Activated CD4-positive, alpha-beta memory T cell treated with anti-CD3 and anti-CD28 coated beads for 36 hours (primary cell): ENCODE results near the gene COL6A2. TPM values are rescaled to one million over a fixed set of nuclear protein-coding genes. Genes with fewer than 3 reads are reported as not detected.

Experiments
- CTCF ChIA-PET: fragments of 350-600 bp; sonication (Branson Sonifier 250); formaldehyde crosslinking; loops from one replicate; lab custom pipeline; 2021; ENCODE audit warnings: antibody characterized with exemption, inconsistent platforms; lab: Charles Lee
- POLR2A ChIA-PET: fragments of 350-600 bp; sonication (Branson Sonifier 250); formaldehyde crosslinking; loops from one replicate; lab custom pipeline; 2021; ENCODE audit warnings: antibody characterized with exemption; lab: Charles Lee
- DNase-seq: peaks from one replicate; pipeline ENCODE4 v3.0.0-alpha.2; 2020
- H3K27ac Mint-ChIP-seq: one replicate; pipeline ENCODE4 v1.8.0; 2021; ENCODE audit warnings: mixed read lengths
- H3K27me3 Mint-ChIP-seq: one replicate; pipeline ENCODE4 v1.8.0; 2021; ENCODE audit warnings: mixed read lengths
- H3K36me3 Mint-ChIP-seq: one replicate; pipeline ENCODE4 v1.8.0; 2021; ENCODE audit warnings: mixed read lengths
- H3K4me1 Mint-ChIP-seq: one replicate; pipeline ENCODE4 v1.8.0; 2021; ENCODE audit warnings: low read depth, mixed read lengths
- H3K4me3 Mint-ChIP-seq: one replicate; pipeline ENCODE4 v1.8.0; 2021; ENCODE audit warnings: mild to moderate bottlenecking, mixed read lengths
- H3K9me3 Mint-ChIP-seq: one replicate; pipeline ENCODE4 v1.8.0; 2021; ENCODE audit warnings: mixed read lengths
- intact Hi-C: fragments of 100-400 bp; cut with micrococcal nuclease; formaldehyde crosslinking; loops from one replicate; pipeline ENCODE4 v1.15.1; 2023
- total RNA-seq, 2 experiments: library from RNA; stranded (reverse); gene quantifications; one replicate each; pipeline ENCODE4 v1.2.3, GENCODE V29; 2021

Gene COL6A2
- total RNA-seq, 2 experiments from 2014 or later, result 4.3 to 4.8 TPM

GRCh38 chr21:46077674-46078101 is 20.2 kb upstream of the COL6A2 start:
- peak; percentile 7 for DNase-seq
- H3K36me3 Mint-ChIP-seq, result no peaks in the 10 kb centered on the region
- CTCF ChIA-PET, result no interaction called here
- H3K27me3 Mint-ChIP-seq, result no peaks in the 10 kb centered on the region
- intact Hi-C loops, result no loop called here
- H3K9me3 Mint-ChIP-seq, result no peaks in the 10 kb centered on the region
- POLR2A ChIA-PET, result no interaction called here
- H3K27ac Mint-ChIP-seq, result no peak overlapping the region
- no peak overlapping the region for H3K4me3 Mint-ChIP-seq
- no peaks in the 10 kb centered on the region for H3K4me1 Mint-ChIP-seq

- ChIA-PET POLR2A (no interaction called here), CTCF (no interaction called here)
- DNase-seq, result peak; percentile 3
- intact Hi-C loops, result no loop called here
- no peaks in the 10 kb centered on the region for H3K27me3 Mint-ChIP-seq
- no peaks in the 10 kb centered on the region for H3K4me1 Mint-ChIP-seq
- no peak overlapping the region for H3K4me3 Mint-ChIP-seq
- no peak overlapping the region for H3K27ac Mint-ChIP-seq
- H3K36me3 Mint-ChIP-seq, result no peaks in the 10 kb centered on the region
- H3K9me3 Mint-ChIP-seq, result no peaks in the 10 kb centered on the region
Observed at GRCh38 chr21:46078322-46078977, 19.5 kb upstream of the COL6A2 start.

GRCh38 chr21:46078978-46079351 is 18.9 kb upstream of the COL6A2 start:
- no peaks in the 10 kb centered on the region for H3K4me1 Mint-ChIP-seq
- ChIA-PET POLR2A (no interaction called here), CTCF (no interaction called here)
- H3K27ac Mint-ChIP-seq, result no peak overlapping the region
- no peaks in the 10 kb centered on the region for H3K27me3 Mint-ChIP-seq
- no peak overlapping the region for H3K4me3 Mint-ChIP-seq
- DNase-seq, result peak; percentile 6
- intact Hi-C loops, result no loop called here
- no peaks in the 10 kb centered on the region for H3K36me3 Mint-ChIP-seq
- no peaks in the 10 kb centered on the region for H3K9me3 Mint-ChIP-seq

- Mint-ChIP-seq H3K4me3 (no peak overlapping the region), H3K27me3 (no peaks in the 10 kb centered on the region), H3K36me3 (no peaks in the 10 kb centered on the region), H3K27ac (no peak overlapping the region), H3K4me1 (no peaks in the 10 kb centered on the region), H3K9me3 (no peaks in the 10 kb centered on the region)
- intact Hi-C loops, result no loop called here
- CTCF ChIA-PET, result no interaction called here
- POLR2A ChIA-PET, result no interaction called here
- peak; percentile 6 for DNase-seq
Observed at GRCh38 chr21:46079352-46080170, 18.4 kb upstream of the COL6A2 start.

- Mint-ChIP-seq H3K9me3 (no peaks in the 10 kb centered on the region), H3K27ac (no peak overlapping the region), H3K4me3 (no peak overlapping the region), H3K36me3 (no peaks in the 10 kb centered on the region), H3K27me3 (no peaks in the 10 kb centered on the region), H3K4me1 (no peaks in the 10 kb centered on the region)
- ChIA-PET CTCF (no interaction called here), POLR2A (no interaction called here)
- intact Hi-C loops, result no loop called here
- DNase-seq, result peak; percentile 7
Observed at GRCh38 chr21:46080171-46081021, 17.5 kb upstream of the COL6A2 start.

- H3K4me1 Mint-ChIP-seq, result no peaks in the 10 kb centered on the region
- peak; percentile 1 for DNase-seq
- no peaks in the 10 kb centered on the region for H3K36me3 Mint-ChIP-seq
- intact Hi-C loops, result no loop called here
- H3K9me3 Mint-ChIP-seq, result peaks cover 3% of the 10 kb centered on the region
- no peak overlapping the region for H3K27ac Mint-ChIP-seq
- no peak overlapping the region for H3K4me3 Mint-ChIP-seq
- CTCF ChIA-PET, result no interaction called here
- no peaks in the 10 kb centered on the region for H3K27me3 Mint-ChIP-seq
- POLR2A ChIA-PET, result no interaction called here
Observed at GRCh38 chr21:46081022-46081861, 16.7 kb upstream of the COL6A2 start.

- ChIA-PET POLR2A (no interaction called here), CTCF (no interaction called here)
- Mint-ChIP-seq H3K27ac (no peak overlapping the region), H3K9me3 (peaks cover 8% of the 10 kb centered on the region), H3K4me3 (no peak overlapping the region), H3K36me3 (peaks cover 2% of the 10 kb centered on the region), H3K4me1 (no peaks in the 10 kb centered on the region), H3K27me3 (no peaks in the 10 kb centered on the region)
- intact Hi-C loops, result no loop called here
- DNase-seq, result peak; percentile 4
Observed at GRCh38 chr21:46081862-46082712, 15.8 kb upstream of the COL6A2 start.

- H3K27me3 Mint-ChIP-seq, result no peaks in the 10 kb centered on the region
- peaks cover 12% of the 10 kb centered on the region for H3K9me3 Mint-ChIP-seq
- intact Hi-C loops, result no loop called here
- no peak for DNase-seq
- peaks cover 2% of the 10 kb centered on the region for H3K36me3 Mint-ChIP-seq
- H3K4me3 Mint-ChIP-seq, result no peak overlapping the region
- CTCF ChIA-PET, result no interaction called here
- no peaks in the 10 kb centered on the region for H3K4me1 Mint-ChIP-seq
- H3K27ac Mint-ChIP-seq, result no peak overlapping the region
- POLR2A ChIA-PET, result no interaction called here
Observed at GRCh38 chr21:46082713-46082962, 15.3 kb upstream of the COL6A2 start.

GRCh38 chr21:46082963-46083790 is 14.7 kb upstream of the COL6A2 start:
- ChIA-PET CTCF (no interaction called here), POLR2A (no interaction called here)
- Mint-ChIP-seq H3K36me3 (peaks cover 2% of the 10 kb centered on the region), H3K4me1 (no peaks in the 10 kb centered on the region), H3K27me3 (no peaks in the 10 kb centered on the region), H3K9me3 (peaks cover 16% of the 10 kb centered on the region), H3K27ac (no peak overlapping the region), H3K4me3 (no peak overlapping the region)
- intact Hi-C loops, result no loop called here
- DNase-seq, result no peak

GRCh38 chr21:46083791-46084561 is 13.9 kb upstream of the COL6A2 start:
- no peak for DNase-seq
- H3K36me3 Mint-ChIP-seq, result peaks cover 2% of the 10 kb centered on the region
- H3K27me3 Mint-ChIP-seq, result no peaks in the 10 kb centered on the region
- ChIA-PET POLR2A (no interaction called here), CTCF (no interaction called here)
- intact Hi-C loops, result no loop called here
- H3K9me3 Mint-ChIP-seq, result peaks cover 23% of the 10 kb centered on the region
- H3K4me1 Mint-ChIP-seq, result no peaks in the 10 kb centered on the region
- no peak overlapping the region for H3K27ac Mint-ChIP-seq
- H3K4me3 Mint-ChIP-seq, result no peak overlapping the region
